Mesendoderm (in vitro differentiated cells): ENCODE data around the gene KRTAP12-4.

Source experiments
- DNase-seq: peaks from one replicate; pipeline ENCODE4 v3.0.0; 2013
- H2AK5ac ChIP-seq: 2 replicates; pipeline ENCODE4 v1.6.1; 2013; ENCODE audit warnings: low read length, inconsistent platforms
- H2BK120ac ChIP-seq: 2 replicates; pipeline ENCODE4 v1.6.1; 2013; ENCODE audit warnings: low read depth, mild to moderate bottlenecking, low read length, moderate library complexity, mixed read lengths
- H2BK15ac ChIP-seq: replicated peaks from 2 replicates; pipeline ENCODE4 v1.6.1; 2013; ENCODE audit warnings: low read depth, mild to moderate bottlenecking, moderate library complexity
- H2BK5ac ChIP-seq: 2 replicates; pipeline ENCODE4 v1.6.1; 2013; ENCODE audit warnings: low read length, inconsistent platforms
- H3K18ac ChIP-seq: 2 replicates; pipeline ENCODE4 v1.6.1; 2013; ENCODE audit warnings: mild to moderate bottlenecking, low read length, mixed read lengths
- H3K23ac ChIP-seq: one replicate; pipeline ENCODE4 v1.6.1; 2013; ENCODE audit warnings: low read length
- H3K27ac ChIP-seq: 2 replicates; pipeline ENCODE4 v1.5.1; 2013; ENCODE audit warnings: low read depth, mild to moderate bottlenecking, inconsistent platforms, low read length, moderate library complexity
- H3K27me3 ChIP-seq: 2 replicates; pipeline ENCODE4 v1.6.1; 2013; ENCODE audit warnings: low read length, control low read depth, mild to moderate bottlenecking, inconsistent platforms; ENCODE audit not compliant: insufficient read depth, poor library complexity
- H3K36me3 ChIP-seq: 2 replicates; pipeline ENCODE4 v1.6.1; 2013; ENCODE audit warnings: low read length, inconsistent platforms; ENCODE audit not compliant: control insufficient read depth, insufficient read depth
- H3K4ac ChIP-seq: one replicate; pipeline ENCODE4 v1.6.1; 2013; ENCODE audit warnings: low read depth, mild to moderate bottlenecking, low read length, moderate library complexity
- H3K4me1 ChIP-seq: 2 replicates; pipeline ENCODE4 v1.6.1; 2013; ENCODE audit warnings: low read depth, low read length, inconsistent platforms; ENCODE audit not compliant: control insufficient read depth
- H3K4me2 ChIP-seq: 2 replicates; pipeline ENCODE4 v1.6.1; 2013; ENCODE audit warnings: low read length
- H3K4me3 ChIP-seq: 2 replicates; pipeline ENCODE4 v1.5.1; 2013; ENCODE audit warnings: mild to moderate bottlenecking, low read length
- H3K56ac ChIP-seq: one replicate; pipeline ENCODE4 v1.6.1; 2013; ENCODE audit warnings: low read length
- H3K79me1 ChIP-seq: 2 replicates; pipeline ENCODE4 v1.6.1; 2013; ENCODE audit warnings: low read length, inconsistent platforms
- H3K79me2 ChIP-seq: 2 replicates; pipeline ENCODE4 v1.6.1; 2013; ENCODE audit warnings: mild to moderate bottlenecking, low read length; ENCODE audit not compliant: control insufficient read depth, insufficient read depth
- H3K9ac ChIP-seq: 2 replicates; pipeline ENCODE4 v1.6.1; 2013; ENCODE audit warnings: low read length, inconsistent platforms
- H4K5ac ChIP-seq: one replicate; pipeline ENCODE4 v1.6.1; 2013; ENCODE audit warnings: low read length
- H4K8ac ChIP-seq: one replicate; pipeline ENCODE4 v1.6.1; 2013; ENCODE audit warnings: low read depth, mild to moderate bottlenecking, control low read depth, low read length, moderate library complexity
- WGBS: extraction: QIAGEN DNeasy Blood & Tissue Kit; methylation state at CpG from one replicate; pipeline ENCODE4 v1.1.7; 2013; ENCODE audit warnings: low lambda C conversion rate, missing lambda C conversion rate; ENCODE audit not compliant: insufficient coverage; ENCODE audit errors: extremely low coverage; 5-methylcytosine and 5-hydroxymethylcytosine counted together

The KRTAP12-4 gene

DNA sequence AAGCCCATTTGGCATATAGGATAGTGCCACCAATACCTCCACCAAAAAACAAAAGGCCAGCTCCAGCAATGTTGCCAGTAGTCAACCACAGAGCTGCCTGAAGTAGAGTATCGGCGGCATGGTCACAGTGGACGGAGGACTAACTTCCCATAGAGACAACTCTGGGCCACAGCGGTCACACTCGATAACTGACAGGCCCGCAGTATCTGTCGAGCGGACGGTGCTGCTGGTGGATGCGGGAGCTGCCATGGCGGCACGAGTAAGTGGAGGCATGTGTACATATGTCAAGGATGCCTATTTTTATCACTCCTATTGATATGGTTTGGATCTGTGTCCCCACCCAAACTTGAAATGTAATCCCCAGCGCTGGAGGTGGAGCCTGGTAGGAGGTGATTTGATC is 23.4 kb upstream of the KRTAP12-4 start:
- Histone ChIP-seq H3K56ac (no peak overlapping the region), H3K27ac (no peak overlapping the region), H3K4me1 (no peaks in the 10 kb centered on the region), H2AK5ac (no peak overlapping the region), H3K27me3 (no peaks in the 10 kb centered on the region), H2BK5ac (no peak overlapping the region), H3K4ac (no peak overlapping the region), H2BK120ac (no peak overlapping the region), H3K79me1 (no peaks in the 10 kb centered on the region), H3K9ac (no peak overlapping the region), H3K4me3 (no peak overlapping the region), H4K5ac (no peak overlapping the region), H3K23ac (no peak overlapping the region), H3K36me3 (no peaks in the 10 kb centered on the region), H3K79me2 (no peaks in the 10 kb centered on the region), H3K18ac (no peak overlapping the region), H2BK15ac (no peak overlapping the region), H4K8ac (no peak overlapping the region), H3K4me2 (no peak overlapping the region)
- DNase-seq, result no peak
- WGBS, result no CpG with 5 or more reads among the region's 13 CpGs

DNA sequence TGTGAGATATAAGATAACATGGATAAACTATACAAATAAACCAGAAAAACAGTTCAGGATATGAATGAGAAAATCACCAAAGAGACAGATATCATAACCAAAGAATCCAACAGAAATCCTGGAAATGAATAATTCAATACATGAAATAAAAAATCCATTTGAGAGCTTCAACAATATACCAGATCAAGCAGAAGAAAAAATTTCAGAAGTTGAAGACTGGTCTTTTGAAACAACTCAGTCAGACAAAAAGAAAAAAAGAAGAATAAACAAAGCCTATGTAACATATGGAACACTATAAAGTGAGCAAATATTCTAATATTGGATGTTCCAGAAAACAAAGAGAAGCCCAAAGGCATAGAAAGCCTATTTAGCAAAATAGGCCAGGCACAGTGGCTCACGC is 17.5 kb upstream of the KRTAP12-4 start:
- no peak overlapping the region for H3K4me3 ChIP-seq
- no peak overlapping the region for H2AK5ac ChIP-seq
- H3K4me2 ChIP-seq, result no peak overlapping the region
- H3K27ac ChIP-seq, result no peak overlapping the region
- no CpG with 5 or more reads among the region's 1 CpG for WGBS
- H2BK15ac ChIP-seq, result no peak overlapping the region
- H3K36me3 ChIP-seq, result no peaks in the 10 kb centered on the region
- no peak for DNase-seq
- H4K8ac ChIP-seq, result no peak overlapping the region
- no peak overlapping the region for H2BK5ac ChIP-seq
- H3K79me2 ChIP-seq, result no peaks in the 10 kb centered on the region
- H3K23ac ChIP-seq, result no peak overlapping the region
- H3K79me1 ChIP-seq, result no peaks in the 10 kb centered on the region
- H3K18ac ChIP-seq, result no peak overlapping the region
- no peak overlapping the region for H3K56ac ChIP-seq
- H3K4ac ChIP-seq, result no peak overlapping the region
- H4K5ac ChIP-seq, result no peak overlapping the region
- H3K27me3 ChIP-seq, result no peaks in the 10 kb centered on the region
- no peaks in the 10 kb centered on the region for H3K4me1 ChIP-seq
- no peak overlapping the region for H2BK120ac ChIP-seq
- H3K9ac ChIP-seq, result no peak overlapping the region

DNA sequence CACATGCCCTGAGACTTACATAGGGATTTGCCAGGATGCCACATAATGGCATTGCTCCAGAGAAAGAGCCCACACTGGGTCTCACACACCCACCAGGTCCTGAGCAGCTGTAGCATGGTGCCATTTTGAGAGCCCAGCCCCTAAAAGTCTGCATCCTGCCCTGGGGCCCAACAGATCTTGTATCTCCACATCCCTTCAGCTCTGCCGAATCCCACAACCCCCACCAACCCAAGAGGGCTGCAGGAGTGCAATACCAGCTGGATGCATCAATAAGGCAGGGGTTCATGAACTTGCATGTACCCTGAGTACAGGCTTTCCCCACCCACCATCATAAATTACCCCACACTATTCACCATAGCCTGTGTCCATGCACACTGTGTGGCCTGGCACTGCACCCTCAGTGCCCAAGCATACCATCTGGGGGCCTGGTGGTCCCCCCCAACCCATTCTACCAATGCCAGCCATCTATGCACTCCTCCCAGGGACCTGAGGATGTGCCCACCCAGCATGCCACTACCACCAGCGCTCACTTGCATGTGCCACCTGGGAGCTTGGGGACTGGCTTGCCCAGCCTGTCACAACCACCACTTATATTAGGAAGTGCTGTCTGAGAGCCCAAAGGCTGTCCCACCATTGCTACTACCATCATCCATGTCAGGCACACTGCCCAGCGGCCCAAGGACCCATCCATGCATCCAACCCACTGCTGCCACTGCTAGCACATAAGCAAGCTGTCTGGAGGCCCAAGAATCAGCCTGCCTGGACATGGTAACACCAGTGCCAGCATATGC is 16.4 kb upstream of the KRTAP12-4 start:
- Histone ChIP-seq H3K4ac (no peak overlapping the region), H2BK5ac (no peak overlapping the region), H2BK15ac (no peak overlapping the region), H3K79me1 (no peaks in the 10 kb centered on the region), H4K5ac (no peak overlapping the region), H3K9ac (no peak overlapping the region), H2BK120ac (no peak overlapping the region), H3K56ac (no peak overlapping the region), H3K23ac (no peak overlapping the region), H3K18ac (no peak overlapping the region), H3K27me3 (no peaks in the 10 kb centered on the region), H4K8ac (no peak overlapping the region), H3K36me3 (no peaks in the 10 kb centered on the region), H2AK5ac (no peak overlapping the region), H3K4me1 (no peaks in the 10 kb centered on the region), H3K27ac (no peak overlapping the region), H3K4me2 (no peak overlapping the region), H3K79me2 (no peaks in the 10 kb centered on the region), H3K4me3 (no peak overlapping the region)
- WGBS, result no CpG with 5 or more reads among the region's 3 CpGs
- no peak for DNase-seq

DNA sequence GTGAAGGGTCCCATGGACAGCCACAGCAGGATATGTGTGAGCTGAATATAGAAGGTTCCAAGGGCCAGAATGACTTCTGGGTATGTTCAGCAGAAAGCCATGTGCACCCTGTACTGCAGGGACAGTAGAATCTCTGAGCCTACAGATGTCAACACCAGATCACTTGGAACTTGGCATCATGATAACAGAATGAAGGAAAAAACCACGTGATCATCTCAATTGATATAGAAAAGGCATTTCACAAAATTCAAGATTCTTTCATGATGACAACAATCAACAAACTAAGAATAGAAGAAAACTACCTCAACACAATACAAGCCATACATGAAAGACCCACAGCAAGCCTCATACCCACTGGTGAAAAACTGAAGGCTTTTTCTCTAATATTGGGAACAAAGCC is 13.2 kb upstream of the KRTAP12-4 start:
- no peak for DNase-seq
- no peak overlapping the region for H3K27ac ChIP-seq

DNA sequence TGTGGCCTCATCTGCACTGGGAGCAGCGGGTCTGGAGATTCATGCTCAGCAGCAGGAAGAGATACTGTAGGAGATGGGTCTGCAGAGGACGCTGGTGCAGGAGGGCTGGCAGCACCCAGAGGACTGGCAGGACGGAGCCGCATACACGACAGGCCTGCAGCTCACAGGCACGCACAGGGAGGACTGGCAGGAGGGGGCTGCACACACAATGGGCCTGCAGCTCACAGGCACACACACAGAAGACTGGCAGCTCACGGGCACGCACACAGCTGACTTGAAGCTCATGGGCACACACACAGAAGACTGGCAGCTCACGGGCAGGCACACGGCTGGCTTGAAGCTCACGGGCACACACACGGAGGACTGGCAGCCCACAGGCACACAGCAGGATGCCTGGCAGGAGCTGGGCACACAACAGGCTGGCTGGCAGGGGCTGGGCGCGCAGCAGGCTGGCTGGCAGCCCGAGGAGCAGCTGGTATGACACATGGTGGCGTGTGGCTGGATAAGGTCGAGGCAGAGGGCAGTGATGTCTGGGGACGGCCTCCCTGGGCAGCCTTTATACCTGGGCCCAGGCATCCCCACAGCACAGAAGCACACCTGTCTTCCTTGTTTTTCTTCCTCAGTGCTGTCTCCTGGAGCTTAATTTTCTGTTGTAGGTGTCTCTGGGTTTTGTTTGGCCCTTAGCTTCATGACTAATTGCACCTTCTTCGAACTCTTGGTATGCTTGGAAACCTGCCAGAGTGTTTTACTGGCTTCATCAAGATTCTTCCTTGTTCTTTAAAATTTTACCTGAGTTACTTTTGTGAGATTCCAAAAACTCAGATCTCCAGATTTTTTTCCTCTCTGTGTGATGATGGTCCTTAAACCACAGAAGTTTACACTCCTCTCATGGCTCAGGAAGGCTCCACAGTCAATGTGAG is 12.2 kb upstream of the KRTAP12-4 start, which contains the start of gene KRTAP12-2:
Gene KRTAP12-2 (minus strand): TSS at position 527 of the 920 bp plus-strand sequence. CDS start 41 bp downstream, at position 486.
- no peak within 1 kb of the TSS for H3K9ac ChIP-seq

More for the DNA sequence above, 13.2 kb upstream of the KRTAP12-4 start:
- Histone ChIP-seq H3K4me1 (no peaks in the 10 kb centered on the region), H2AK5ac (no peak overlapping the region), H3K4ac (no peak overlapping the region), H3K79me2 (no peaks in the 10 kb centered on the region), H3K4me3 (no peak overlapping the region), H3K79me1 (no peaks in the 10 kb centered on the region), H2BK120ac (no peak overlapping the region), H3K27me3 (no peaks in the 10 kb centered on the region), H3K4me2 (no peak overlapping the region), H3K9ac (no peak overlapping the region), H4K8ac (no peak overlapping the region), H3K23ac (no peak overlapping the region), H3K56ac (no peak overlapping the region), H3K36me3 (no peaks in the 10 kb centered on the region), H3K18ac (no peak overlapping the region), H2BK15ac (no peak overlapping the region), H4K5ac (no peak overlapping the region), H2BK5ac (no peak overlapping the region)
- no CpG with 5 or more reads among the region's 1 CpG for WGBS

More for the DNA sequence above, 12.2 kb upstream of the KRTAP12-4 start, which contains the start of gene KRTAP12-2:
- Histone ChIP-seq H3K23ac (no peak within 1 kb of the TSS), H3K27ac (no peak within 1 kb of the TSS), H2AK5ac (no peak within 1 kb of the TSS), H2BK5ac (no peak within 1 kb of the TSS), H2BK120ac (no peak within 1 kb of the TSS), H2BK15ac (no peak within 1 kb of the TSS), H3K4me2 (no peak within 1 kb of the TSS), H3K27me3 (no peaks in the 10 kb centered on the region), H3K79me2 (no peaks in the 10 kb centered on the region), H4K5ac (no peak within 1 kb of the TSS), H3K79me1 (no peaks in the 10 kb centered on the region), H3K56ac (no peak within 1 kb of the TSS), H3K18ac (no peak within 1 kb of the TSS), H3K4me1 (no peaks in the 10 kb centered on the region), H3K4ac (no peak within 1 kb of the TSS), H3K4me3 (no peak within 1 kb of the TSS), H4K8ac (no peak within 1 kb of the TSS), H3K36me3 (no peaks in the 10 kb centered on the region)
- no peak for DNase-seq
- no CpG with 5 or more reads among the region's 19 CpGs for WGBS
